HepG2 (cell line): Measurements from ENCODE around the gene LCN12. TPM values are rescaled to one million over a fixed set of nuclear protein-coding genes. Genes with fewer than 3 reads are reported as not detected.
A peak's percentile ranks its signal among the peaks of the same experiment; 100 is the strongest.

ENCODE experiments used
- ATAC-seq: fragments of 200-7000 bp; cut with Tn5 transposase; 3 replicates; pipeline ENCODE4 v1.9.1; 2020; ENCODE audit warnings: mild to moderate bottlenecking, moderate library complexity
- BruUV-seq: library from RNA; stranded (reverse); fragments of 400-500 nt; replicated peaks from 2 replicates; lab custom pipeline; 2021; lab: Mats Ljungman, UMichigan
- CTCF ChIA-PET: fragments of 300-600 bp; formaldehyde crosslinking; extraction: SDS; loops from one replicate; lab custom pipeline; 2021; ENCODE audit warnings: low total read pairs, inconsistent platforms, low intra/inter-chr PET ratio; lab: Yijun Ruan, JAX
- POLR2A ChIA-PET: fragments of 350-600 bp; sonication (Branson Sonifier 250); formaldehyde crosslinking; loops from one replicate; lab custom pipeline; 2020; ENCODE audit warnings: antibody characterized with exemption, inconsistent platforms; lab: Yijun Ruan, JAX
- DNase-seq: peaks from one replicate; pipeline ENCODE4 v3.0.0-alpha.2; 2015; ENCODE audit warnings: low spot score
- FAIRE-seq: peaks from 3 replicates; lab custom pipeline; 2011; peaks lifted over from hg19 to GRCh38; lab: Jason Lieb, UNC
- H2AFZ ChIP-seq: one replicate; pipeline ENCODE4 v1.6.1; 2011; ENCODE audit warnings: low read length, inconsistent platforms
- H3K27ac ChIP-seq: fragments of 300-600 bp; 3 replicates; pipeline ENCODE4 v1.8.0; 2011; ENCODE audit warnings: mixed run types, mild to moderate bottlenecking, mixed read lengths, low read length, inconsistent platforms; ENCODE audit not compliant: insufficient read depth; ENCODE audit errors: extremely low read length
- H3K27me3 ChIP-seq, 2 experiments: fragments of 200-600 bp in 1 of 2; 2 replicates in 1 of 2; 3 replicates in 1 of 2; pipeline versions ENCODE4 v1.6.0 to v1.8.0; 2011; ENCODE audit warnings: low read length in 2 of 2, mild to moderate bottlenecking in 2 of 2, moderate library complexity in 2 of 2, inconsistent platforms in 1 of 2; ENCODE audit not compliant: insufficient read depth in 2 of 2, control insufficient read depth in 1 of 2
- H3K36me3 ChIP-seq, 2 experiments: fragments of 200-600 bp in 1 of 2; replicated peaks in 1 of 2; 2 replicates in 1 of 2; 3 replicates in 1 of 2; pipeline versions ENCODE4 v1.5.1 to v1.8.0; 2011; ENCODE audit warnings: low read length in 2 of 2, inconsistent platforms in 1 of 2; ENCODE audit not compliant: insufficient read depth in 2 of 2, control insufficient read depth in 1 of 2
- H3K4me1 ChIP-seq: 2 replicates; pipeline ENCODE4 v1.5.1; 2012; ENCODE audit warnings: low read length, inconsistent platforms; ENCODE audit not compliant: insufficient read depth
- H3K4me2 ChIP-seq: 2 replicates; pipeline ENCODE4 v1.6.0; 2011; ENCODE audit warnings: low read depth, low read length, inconsistent platforms
- H3K4me3 ChIP-seq, 3 experiments: fragments of 200-600 bp in 1 of 3; sonication (generic), shearing (Covaris generic) in 1 of 3; replicated peaks in 1 of 3; 2 replicates each; pipeline ENCODE4 v1.5.1; 2011 to 2016; ENCODE audit warnings: low read length in 3 of 3, inconsistent platforms in 2 of 3, low read depth in 2 of 3, mild to moderate bottlenecking in 2 of 3, control low read depth in 1 of 3, mixed read lengths in 1 of 3; ENCODE audit not compliant: insufficient read depth in 1 of 3
- H3K79me2 ChIP-seq: one replicate; pipeline ENCODE4 v1.6.1; 2011; ENCODE audit warnings: low read length, inconsistent platforms; ENCODE audit not compliant: insufficient read depth
- H3K9ac ChIP-seq: 2 replicates; pipeline ENCODE4 v1.6.0; 2011; ENCODE audit warnings: mild to moderate bottlenecking, low read depth, low read length, inconsistent platforms; ENCODE audit not compliant: insufficient read depth
- H3K9me3 ChIP-seq: 2 replicates; pipeline ENCODE4 v1.5.1; 2012; ENCODE audit warnings: mild to moderate bottlenecking, low read length
- H4K20me1 ChIP-seq: 2 replicates; pipeline ENCODE4 v1.6.0; 2011; ENCODE audit warnings: inconsistent platforms, mild to moderate bottlenecking, low read length, moderate library complexity; ENCODE audit not compliant: insufficient read depth
- IKZF1 ChIP-seq: fragments of 450-650 bp; IDR thresholded peaks from 2 replicates; pipeline ENCODE4 v1.7.1; 2016
- MATR3 ChIP-seq: sonication (generic); formaldehyde crosslinking; IDR thresholded peaks from 2 replicates; pipeline ENCODE4 v1.4.0; 2020; ENCODE audit warnings: missing genetic modification reagents
- TBP ChIP-seq: sonication (generic); formaldehyde crosslinking; IDR thresholded peaks from 2 replicates; pipeline ENCODE4 v1.5.0; 2020; ENCODE audit warnings: missing genetic modification reagents
- ZNF121 ChIP-seq: sonication (generic); formaldehyde crosslinking; IDR thresholded peaks from 2 replicates; pipeline ENCODE4 v1.5.0; 2020; ENCODE audit warnings: mild to moderate bottlenecking, missing genetic modification reagents
- ZNF263 ChIP-seq: sonication (generic); formaldehyde crosslinking; IDR thresholded peaks from 2 replicates; pipeline ENCODE4 v1.4.0; 2020; ENCODE audit warnings: missing genetic modification reagents
- ZNF264 ChIP-seq: sonication (generic); formaldehyde crosslinking; IDR thresholded peaks from 2 replicates; pipeline ENCODE4 v1.4.0; 2020; ENCODE audit warnings: missing genetic modification reagents
- ZNF770 ChIP-seq: sonication (generic); formaldehyde crosslinking; IDR thresholded peaks from 2 replicates; pipeline ENCODE4 v1.5.0; 2020; ENCODE audit warnings: mild to moderate bottlenecking, missing genetic modification reagents
- ZNF775 ChIP-seq: sonication (generic); formaldehyde crosslinking; IDR thresholded peaks from 2 replicates; pipeline ENCODE4 v1.4.0; 2020; ENCODE audit warnings: missing genetic modification reagents, mild to moderate bottlenecking, moderate library complexity, borderline replicate concordance
- WGBS: methylation state at CpG from one replicate; pipeline ENCODE4 v1.1.6; 2017; ENCODE audit warnings: low lambda C conversion rate; 5-methylcytosine and 5-hydroxymethylcytosine counted together
- in situ Hi-C: cut with HindIII; loops from 2 replicates; pipeline ENCODE4 v1.10.0; 2017; ENCODE audit warnings: low pct_unique_long_range_greater_than_20kb; ENCODE audit not compliant: extremely low pct_ligation_motif_present
- intact Hi-C: fragments of 100-400 bp; cut with micrococcal nuclease; formaldehyde crosslinking; loops from one replicate; pipeline ENCODE4 v1.10.0; 2022; ENCODE audit not compliant: unreplicated experiment
- polyA plus RNA-seq, 8 experiments: library from polyadenylated mRNA; depleted of rRNA in 3 of 8; stranded (reverse) in 7 of 8; unstranded in 1 of 8; fragments of >200 nt; fragmentation: Illumina TruSeq in 4 of 8; extraction: Trizol in 4 of 8; gene quantifications; 2 replicates each; pipeline versions ENCODE4 v1.2.1 to v1.2.3, GENCODE V29; 2011 to 2016; ENCODE audit warnings: low read depth in 4 of 8, missing spikeins in 1 of 8, mixed read lengths in 1 of 8; ENCODE audit not compliant: insufficient read depth in 1 of 8
- total RNA-seq, 5 experiments: library from RNA; depleted of rRNA; stranded (reverse); fragments of >200 nt; fragmentation: Illumina TruSeq; extraction: Trizol; gene quantifications; 2 replicates each; pipeline ENCODE4 v1.2.3, GENCODE V29; 2016; ENCODE audit warnings: low read depth in 1 of 5
- TF ChIP-seq, protein P1 (sequence below): sonication (generic); formaldehyde crosslinking; IDR thresholded peaks from 2 replicates; pipeline ENCODE4 v1.9.0; 2021; ENCODE audit warnings: missing genetic modification reagents, mild to moderate bottlenecking, borderline replicate concordance

Gene LCN12
- total and polyA plus RNA-seq, 2 of the 13 experiments (the other 11 are each of a cell fraction or from before 2014, with no cell fraction given): 3.4 to 6.9 TPM

DNA sequence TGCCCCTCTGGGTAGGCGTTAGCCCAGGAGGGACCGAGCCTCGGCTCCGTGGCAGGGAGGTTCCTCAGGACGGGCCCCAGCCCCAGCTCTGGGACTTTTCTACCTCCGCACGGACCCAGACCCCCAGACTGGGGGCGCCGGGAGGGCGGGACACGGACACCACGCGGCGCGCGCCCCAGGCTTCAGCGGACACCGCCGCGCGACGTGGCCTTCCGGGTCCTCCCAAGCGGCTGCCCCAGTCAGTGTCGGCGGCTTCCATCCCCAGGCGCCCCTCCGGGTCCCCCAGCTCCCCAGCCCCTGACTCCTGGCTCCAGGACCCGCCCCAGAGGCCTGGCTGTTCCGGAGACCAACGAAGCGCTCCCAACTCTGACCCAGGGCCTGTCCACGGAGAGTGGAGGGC, 33.8 kb downstream of the LCN12 start:
- ATAC-seq: no peak
- TF ChIP-seq ZNF775 (CRISPR knock-in tag): no peak
- TF ChIP-seq, protein P1, sequence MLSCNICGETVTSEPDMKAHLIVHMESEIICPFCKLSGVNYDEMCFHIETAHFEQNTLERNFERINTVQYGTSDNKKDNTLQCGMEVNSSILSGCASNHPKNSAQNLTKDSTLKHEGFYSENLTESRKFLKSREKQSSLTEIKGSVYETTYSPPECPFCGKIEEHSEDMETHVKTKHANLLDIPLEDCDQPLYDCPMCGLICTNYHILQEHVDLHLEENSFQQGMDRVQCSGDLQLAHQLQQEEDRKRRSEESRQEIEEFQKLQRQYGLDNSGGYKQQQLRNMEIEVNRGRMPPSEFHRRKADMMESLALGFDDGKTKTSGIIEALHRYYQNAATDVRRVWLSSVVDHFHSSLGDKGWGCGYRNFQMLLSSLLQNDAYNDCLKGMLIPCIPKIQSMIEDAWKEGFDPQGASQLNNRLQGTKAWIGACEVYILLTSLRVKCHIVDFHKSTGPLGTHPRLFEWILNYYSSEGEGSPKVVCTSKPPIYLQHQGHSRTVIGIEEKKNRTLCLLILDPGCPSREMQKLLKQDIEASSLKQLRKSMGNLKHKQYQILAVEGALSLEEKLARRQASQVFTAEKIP (CRISPR knock-in tag): no peak
- TF ChIP-seq ZNF264 (CRISPR knock-in tag): no peak
- no peak for TF ChIP-seq IKZF1
- no peak for TF ChIP-seq MATR3 (CRISPR knock-in tag)
- no peaks in the 10 kb centered on the region for H4K20me1 ChIP-seq
- H3K36me3 ChIP-seq: no peaks in the 10 kb centered on the region
- no peak overlapping the region for H3K9ac ChIP-seq
- WGBS: 86% methylated on average over 3 of the region's 33 CpGs
- ChIA-PET POLR2A (no interaction called here), CTCF (no interaction called here)
- no peak overlapping the region for H2AFZ ChIP-seq
- H3K9me3 ChIP-seq: no peaks in the 10 kb centered on the region
- H3K27me3 ChIP-seq: peaks cover 3 to 49% of the 10 kb centered on the region in 2 experiments; a peak in 3 of 5 replicates
- intact Hi-C loops (no loop called here), in situ Hi-C loops (no loop called here)
- no peak overlapping the region for H3K27ac ChIP-seq
- no TSS peak for BruUV-seq
- H3K79me2 ChIP-seq: no peaks in the 10 kb centered on the region
- no peak for FAIRE-seq
- no peak overlapping the region for H3K4me2 ChIP-seq
- peaks cover 44% of the 10 kb centered on the region for H3K4me1 ChIP-seq
- DNase-seq: no peak
- no peak overlapping the region for H3K4me3 ChIP-seq

DNA sequence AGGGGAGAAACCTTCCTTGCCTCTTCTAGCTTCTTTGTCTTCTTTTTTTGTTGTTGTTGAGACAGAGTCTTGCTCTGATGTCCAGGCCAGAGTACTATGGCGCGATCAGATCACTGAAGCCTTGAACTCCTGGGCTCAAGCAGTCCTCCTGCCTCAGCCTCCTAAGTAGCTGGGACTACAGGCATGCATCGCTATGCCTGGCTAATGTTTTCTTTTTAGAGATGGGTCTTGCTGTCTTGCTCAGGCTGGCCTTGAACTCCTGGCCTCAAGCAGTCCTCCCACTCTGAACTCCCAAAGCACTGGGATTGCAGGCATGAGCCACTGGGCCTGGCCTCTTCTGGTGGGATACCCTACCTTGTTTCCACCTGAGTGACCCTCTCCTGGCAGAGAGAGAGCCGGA, 36.8 kb downstream of the LCN12 start:
- ATAC-seq (no peak), FAIRE-seq (no peak), DNase-seq (no peak)
- no TSS peak for BruUV-seq
- Histone ChIP-seq H3K4me3 (no peak overlapping the region), H3K9ac (no peak overlapping the region), H2AFZ (no peak overlapping the region), H3K36me3 (no peaks in the 10 kb centered on the region), H3K79me2 (peaks cover 5% of the 10 kb centered on the region), H4K20me1 (no peaks in the 10 kb centered on the region), H3K27me3 (peaks cover 3 to 29% of the 10 kb centered on the region in 2 experiments; a peak in 3 of 5 replicates), H3K9me3 (no peaks in the 10 kb centered on the region), H3K4me2 (no peak overlapping the region)
- POLR2A ChIA-PET: no interaction called here
- in situ Hi-C loops: no loop called here
- intact Hi-C loops: no loop called here
- peak; percentile 87 for TF ChIP-seq ZNF263 (CRISPR knock-in tag)
- peak; percentile 60 for TF ChIP-seq ZNF770 (CRISPR knock-in tag)
- TF ChIP-seq ZNF121: peak; percentile 73
- TF ChIP-seq TBP (CRISPR knock-in tag): no peak
- TF ChIP-seq, all 625 proteins: peak for 3
- 51% methylated on average over 4 of the region's 4 CpGs for WGBS
- Histone ChIP-seq H3K4me1 (peaks cover 47% of the 10 kb centered on the region), H3K27ac (no peak overlapping the region)
- CTCF ChIA-PET: no interaction called here
